H1 (cell line): ENCODE data around the gene CDKL5. TPM values are rescaled to one million over a fixed set of nuclear protein-coding genes. Genes with fewer than 3 reads are reported as not detected.

ENCODE experiments used
- CTCF ChIA-PET: fragments of 300-600 bp; sonication (Branson Sonifier 250); formaldehyde crosslinking; loops from one replicate; lab custom pipeline; 2021; ENCODE audit not compliant: partially characterized antibody; lab: Charles Lee
- POLR2A ChIA-PET: fragments of 300-600 bp; sonication (Branson Sonifier 250); formaldehyde crosslinking; loops from one replicate; lab custom pipeline; 2021; ENCODE audit warnings: inconsistent platforms; ENCODE audit not compliant: partially characterized antibody; lab: Charles Lee
- DNase-seq, 2 experiments: peaks; one replicate each; pipeline versions ENCODE4 v3.0.0 to v3.0.0-alpha.2; 2010 to 2022; ENCODE audit warnings: low spot score in 2 of 2, low read depth in 1 of 2, mixed read lengths in 1 of 2
- FAIRE-seq: peaks from 2 replicates; lab custom pipeline; 2011; peaks lifted over from hg19 to GRCh38; lab: Jason Lieb, UNC
- H2AFZ ChIP-seq: 2 replicates; pipeline ENCODE4 v1.8.1; 2012; ENCODE audit warnings: low read length, inconsistent platforms
- H2AK5ac ChIP-seq: 2 replicates; pipeline ENCODE4 v1.6.1; 2013; ENCODE audit warnings: low read depth, low read length
- H2BK120ac ChIP-seq: replicated peaks from 2 replicates; pipeline ENCODE3; 2013; ENCODE audit warnings: low read depth, low read length, inconsistent platforms
- H2BK12ac ChIP-seq: 2 replicates; pipeline ENCODE4 v1.6.1; 2013; ENCODE audit warnings: low read depth, low read length
- H2BK15ac ChIP-seq: 2 replicates; pipeline ENCODE4 v1.6.1; 2013; ENCODE audit warnings: low read length
- H2BK20ac ChIP-seq: 2 replicates; pipeline ENCODE4 v1.6.1; 2013; ENCODE audit warnings: low read length
- H2BK5ac ChIP-seq: 2 replicates; pipeline ENCODE4 v1.6.1; 2013; ENCODE audit warnings: low read depth, low read length
- H3K14ac ChIP-seq: 2 replicates; pipeline ENCODE4 v1.6.1; 2013; ENCODE audit warnings: inconsistent platforms; ENCODE audit not compliant: insufficient read length
- H3K18ac ChIP-seq: 2 replicates; pipeline ENCODE4 v1.6.1; 2013; ENCODE audit warnings: low read length; ENCODE audit errors: extremely low read depth
- H3K23ac ChIP-seq: 2 replicates; pipeline ENCODE4 v1.6.1; 2013; ENCODE audit warnings: inconsistent platforms; ENCODE audit not compliant: insufficient read length
- H3K23me2 ChIP-seq: 2 replicates; pipeline ENCODE4 v1.6.1; 2013; ENCODE audit warnings: low read depth, low read length
- H3K27ac ChIP-seq: 2 replicates; pipeline ENCODE4 v1.6.1; 2011; ENCODE audit warnings: low read depth, low read length, inconsistent platforms
- H3K27me3 ChIP-seq, 4 experiments: replicated peaks in 1 of 4; 1 replicate in 1 of 4; 2 replicates in 3 of 4; pipeline versions ENCODE4 v1.6.1 to v1.8.1; 2011 to 2013; ENCODE audit warnings: low read length in 3 of 4, mild to moderate bottlenecking in 3 of 4, inconsistent platforms in 2 of 4, mixed read lengths in 2 of 4, moderate library complexity in 1 of 4; ENCODE audit not compliant: control insufficient read depth in 3 of 4, insufficient read depth in 3 of 4; ENCODE audit errors: extremely low read depth in 1 of 4
- H3K36me3 ChIP-seq, 4 experiments: 2 replicates each; pipeline versions ENCODE4 v1.6.1 to v1.8.1; 2011 to 2013; ENCODE audit warnings: mild to moderate bottlenecking in 4 of 4, low read length in 3 of 4, moderate library complexity in 2 of 4, control low read depth in 1 of 4, inconsistent platforms in 1 of 4; ENCODE audit not compliant: insufficient read depth in 4 of 4, control insufficient read depth in 2 of 4
- H3K4ac ChIP-seq: replicated peaks from 2 replicates; pipeline ENCODE3; 2013; ENCODE audit warnings: low read length, low read depth, mixed read lengths, inconsistent platforms; ENCODE audit not compliant: insufficient read length
- H3K4me1 ChIP-seq, 4 experiments: replicated peaks in 1 of 4; 1 replicate in 1 of 4; 2 replicates in 3 of 4; pipeline versions ENCODE4 v1.6.1 to v1.8.1; 2011 to 2013; ENCODE audit warnings: low read length in 3 of 4, inconsistent platforms in 2 of 4, mixed read lengths in 1 of 4; ENCODE audit not compliant: insufficient read depth in 4 of 4, control insufficient read depth in 3 of 4
- H3K4me2 ChIP-seq, 2 experiments: 2 replicates each; pipeline versions ENCODE4 v1.6.1 to v1.8.1; 2011 to 2013; ENCODE audit warnings: low read depth in 2 of 2, low read length in 2 of 2, control low read depth in 1 of 2, inconsistent platforms in 1 of 2, mild to moderate bottlenecking in 1 of 2; ENCODE audit not compliant: insufficient read depth in 1 of 2
- H3K4me3 ChIP-seq, 4 experiments: fragments of 200-600, 300-600 bp in 1 of 4; sonication (generic), shearing (Covaris generic), sonication (Bioruptor Twin) in 1 of 4; 2 replicates each; pipeline versions ENCODE4 v1.5.1 to v1.8.1; 2011 to 2016; ENCODE audit warnings: low read length in 4 of 4, low read depth in 3 of 4, control low read depth in 2 of 4, inconsistent platforms in 2 of 4, mild to moderate bottlenecking in 2 of 4, mixed read lengths in 1 of 4, moderate library complexity in 1 of 4; ENCODE audit not compliant: insufficient read depth in 2 of 4; ENCODE audit errors: extremely low read depth in 1 of 4
- H3K56ac ChIP-seq: replicated peaks from 2 replicates; pipeline ENCODE3; 2013; ENCODE audit warnings: low read depth, mild to moderate bottlenecking, mixed read lengths, low read length, inconsistent platforms; ENCODE audit not compliant: insufficient read length
- H3K79me1 ChIP-seq: 2 replicates; pipeline ENCODE4 v1.6.1; 2013; ENCODE audit warnings: low read depth, low read length, control low read depth
- H3K79me2 ChIP-seq, 2 experiments: 2 replicates each; pipeline versions ENCODE4 v1.6.1 to v1.8.1; 2012 to 2013; ENCODE audit warnings: low read length in 2 of 2, mild to moderate bottlenecking in 2 of 2, inconsistent platforms in 1 of 2; ENCODE audit not compliant: insufficient read depth in 2 of 2, control insufficient read depth in 1 of 2
- H3K9ac ChIP-seq, 4 experiments: replicated peaks in 1 of 4; 1 replicate in 1 of 4; 2 replicates in 3 of 4; pipeline versions ENCODE4 v1.6.1 to v1.8.1; 2011 to 2013; ENCODE audit warnings: low read depth in 3 of 4, low read length in 3 of 4, control low read depth in 2 of 4, mild to moderate bottlenecking in 2 of 4, moderate library complexity in 2 of 4, inconsistent platforms in 1 of 4; ENCODE audit errors: extremely low read depth in 1 of 4
- H3K9me3 ChIP-seq, 2 experiments: 2 replicates each; pipeline versions ENCODE4 v1.6.1 to v1.8.1; 2012 to 2013; ENCODE audit warnings: mild to moderate bottlenecking in 2 of 2, moderate library complexity in 2 of 2, control low read depth in 1 of 2, inconsistent platforms in 1 of 2, low read depth in 1 of 2, low read length in 1 of 2, mixed read lengths in 1 of 2; ENCODE audit not compliant: insufficient read depth in 2 of 2
- H4K20me1 ChIP-seq, 2 experiments: replicated peaks in 1 of 2; 2 replicates each; pipeline versions ENCODE3 to v1.8.1; 2011 to 2013; ENCODE audit warnings: inconsistent platforms in 2 of 2, low read length in 2 of 2, mild to moderate bottlenecking in 1 of 2; ENCODE audit not compliant: insufficient read depth in 2 of 2, control insufficient read depth in 1 of 2
- H4K5ac ChIP-seq: 2 replicates; pipeline ENCODE4 v1.6.1; 2013; ENCODE audit warnings: low read length, low read depth, mixed read lengths, inconsistent platforms; ENCODE audit not compliant: insufficient read length
- H4K8ac ChIP-seq: 2 replicates; pipeline ENCODE4 v1.8.0; 2013; ENCODE audit warnings: mild to moderate bottlenecking, moderate library complexity, low read length, inconsistent platforms; ENCODE audit not compliant: insufficient read depth; ENCODE audit errors: extremely low read depth
- H4K91ac ChIP-seq: replicated peaks from 2 replicates; pipeline ENCODE3; 2013; ENCODE audit warnings: low read length, mixed read lengths, inconsistent platforms; ENCODE audit not compliant: insufficient read length
- CHD1 ChIP-seq: IDR thresholded peaks from 2 replicates; pipeline ENCODE4 v1.6.1; 2012; ENCODE audit warnings: low read depth, low read length, improper control_type of control experiment
- CREB1 ChIP-seq: IDR thresholded peaks from 2 replicates; pipeline ENCODE4 v1.6.1; 2012; ENCODE audit warnings: inconsistent platforms
- GABPA ChIP-seq: IDR thresholded peaks from 2 replicates; pipeline ENCODE4 v1.6.1; 2011; ENCODE audit warnings: mild to moderate bottlenecking, low read length, moderate library complexity, borderline replicate concordance; ENCODE audit not compliant: insufficient read depth
- GTF2F1 ChIP-seq: IDR thresholded peaks from 2 replicates; pipeline ENCODE4 v1.6.1; 2012; ENCODE audit warnings: low read depth, low read length, improper control_type of control experiment, borderline replicate concordance
- JUND ChIP-seq: IDR thresholded peaks from 2 replicates; pipeline ENCODE4 v1.6.1; 2011; ENCODE audit warnings: mild to moderate bottlenecking, improper control_type of control experiment, low read length
- KDM1A ChIP-seq: fragments of 200-600, 300-600 bp; sonication (generic); IDR thresholded peaks from 2 replicates; pipeline ENCODE4 v1.7.1; 2016; ENCODE audit warnings: mild to moderate bottlenecking, low read length, borderline replicate concordance
- NRF1 ChIP-seq: IDR thresholded peaks from 2 replicates; pipeline ENCODE4 v1.6.1; 2011; ENCODE audit warnings: mild to moderate bottlenecking, low read depth, low read length, improper control_type of control experiment
- RBBP5 ChIP-seq: IDR thresholded peaks from 2 replicates; pipeline ENCODE4 v1.7.1; 2012; ENCODE audit warnings: low read depth, mild to moderate bottlenecking, inconsistent platforms, low read length, moderate library complexity, borderline replicate concordance
- RXRA ChIP-seq: IDR thresholded peaks from 2 replicates; pipeline ENCODE4 v1.6.1; 2011; ENCODE audit warnings: low read depth, mild to moderate bottlenecking, low read length, moderate library complexity; ENCODE audit not compliant: insufficient read depth
- SAP30 ChIP-seq: fragments of 300-600 bp; sonication (generic); IDR thresholded peaks from 2 replicates; pipeline ENCODE4 v1.7.1; 2012; ENCODE audit warnings: low read length, moderate library complexity, mild to moderate bottlenecking, inconsistent platforms; ENCODE audit not compliant: insufficient read depth, insufficient replicate concordance
- TAF1 ChIP-seq: IDR thresholded peaks from 2 replicates; pipeline ENCODE4 v1.6.1; 2011; ENCODE audit warnings: mild to moderate bottlenecking, low read depth, low read length
- TAF7 ChIP-seq: optimal IDR thresholded peaks from 2 replicates; pipeline ENCODE3; 2011; ENCODE audit warnings: low read depth, mild to moderate bottlenecking, inconsistent platforms, low read length, moderate library complexity, borderline replicate concordance
- TEAD4 ChIP-seq: IDR thresholded peaks from 2 replicates; pipeline ENCODE4 v1.6.1; 2012; ENCODE audit warnings: low read depth, low read length, inconsistent platforms, mixed read lengths
- YY1 ChIP-seq: IDR thresholded peaks from 2 replicates; pipeline ENCODE4 v1.6.1; 2011; ENCODE audit warnings: low read depth, mild to moderate bottlenecking, low read length
- WGBS, 2 experiments: shearing (Covaris generic) in 1 of 2; methylation state at CpG; one replicate each; pipeline versions ENCODE4 v1.1.6 to v1.1.7; 2013 to 2015; ENCODE audit warnings: low lambda C conversion rate in 2 of 2, mixed read lengths in 2 of 2, inconsistent platforms in 1 of 2, low coverage in 1 of 2, missing lambda C conversion rate in 1 of 2; ENCODE audit not compliant: insufficient replicate concordance in 2 of 2, insufficient coverage in 1 of 2, insufficient read length in 1 of 2; ENCODE audit errors: extremely low coverage in 1 of 2, missing lambda C conversion rate in 1 of 2; 5-methylcytosine and 5-hydroxymethylcytosine counted together
- polyA plus RNA-seq, 7 experiments: library from polyadenylated mRNA; depleted of rRNA in 3 of 7; stranded (reverse) in 5 of 7; unstranded in 2 of 7; fragments of >200 nt in 5 of 7; fragments of 200-250 nt in 2 of 7; gene quantifications; 1 replicate in 5 of 7; 2 replicates in 1 of 7; 4 replicates in 1 of 7; pipeline versions ENCODE4 v1.2.1 to v1.2.3, GENCODE V29; 2011 to 2013; ENCODE audit warnings: missing spikeins in 2 of 7, mixed read lengths in 2 of 7
- total RNA-seq: library from RNA; stranded (reverse); fragmentation: NEBNext Ultra II Directional; extraction: Animal tissue kit (Norgen Biotek cat#: 25700); gene quantifications from 2 replicates; pipeline ENCODE4 v1.2.1, GENCODE V29; 2021
- TF ChIP-seq, protein P1 (sequence below): IDR thresholded peaks from 2 replicates; pipeline ENCODE4 v1.6.1; 2012; ENCODE audit warnings: inconsistent platforms

Gene CDKL5
- total and polyA plus RNA-seq, 2 of the 8 experiments (the other 6 are each of a cell fraction or from before 2014, with no cell fraction given), result 5.5 to 15.6 TPM

- H3K79me2 ChIP-seq, result no peaks in the 10 kb centered on the region
- no peak overlapping the region for H2AK5ac ChIP-seq
- no peak overlapping the region for H3K4ac ChIP-seq
- H3K27me3 ChIP-seq, result no peaks in the 10 kb centered on the region
- H3K14ac ChIP-seq, result no peak overlapping the region
- ChIA-PET POLR2A (interaction anchor here (0.6 kb wide), 1 partner anchor 750 kb away, joined by 3 read pairs; no protein-coding TSS in a partner anchor), CTCF (interaction anchor here (2.2 kb wide), 1 partner anchor 16 kb away, joined by 7 read pairs; no protein-coding TSS in a partner anchor)
- no peaks in the 10 kb centered on the region for H3K79me1 ChIP-seq
- H3K4me3 ChIP-seq, result no peak overlapping the region
- no peaks in the 10 kb centered on the region for H3K4me1 ChIP-seq
- no peak overlapping the region for H4K8ac ChIP-seq
- no peak overlapping the region for H3K23ac ChIP-seq
- no peak overlapping the region for H3K4me2 ChIP-seq
- no peak overlapping the region for H4K5ac ChIP-seq
- no peak overlapping the region for H2BK12ac ChIP-seq
- no peak overlapping the region for H2BK20ac ChIP-seq
- H2AFZ ChIP-seq, result no peak overlapping the region
- no peak overlapping the region for H2BK120ac ChIP-seq
- DNase-seq (no peak), FAIRE-seq (no peak)
- H3K18ac ChIP-seq, result no peak overlapping the region
- no peak overlapping the region for H4K91ac ChIP-seq
- H3K9ac ChIP-seq, result no peak overlapping the region
- H2BK15ac ChIP-seq, result no peak overlapping the region
- H3K36me3 ChIP-seq, result no peaks in the 10 kb centered on the region
- no peak overlapping the region for H3K27ac ChIP-seq
- no peak overlapping the region for H3K56ac ChIP-seq
- H3K23me2 ChIP-seq, result no peaks in the 10 kb centered on the region
- no peaks in the 10 kb centered on the region for H4K20me1 ChIP-seq
- no peak overlapping the region for H2BK5ac ChIP-seq
- 98% methylated on average over 4 of the region's 4 CpGs; no CpG with 5 or more reads in 1 of the 2 experiments for WGBS, 2 experiments
- no peaks in the 10 kb centered on the region for H3K9me3 ChIP-seq
- TF ChIP-seq RBBP5, result no peak
- TF ChIP-seq, protein P1, sequence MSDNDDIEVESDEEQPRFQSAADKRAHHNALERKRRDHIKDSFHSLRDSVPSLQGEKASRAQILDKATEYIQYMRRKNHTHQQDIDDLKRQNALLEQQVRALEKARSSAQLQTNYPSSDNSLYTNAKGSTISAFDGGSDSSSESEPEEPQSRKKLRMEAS, result no peak
- no peak for TF ChIP-seq TAF1
- no peak for TF ChIP-seq JUND
- TF ChIP-seq CHD1, result no peak
- no peak for TF ChIP-seq TAF7
- TF ChIP-seq GABPA, result no peak
- no peak for TF ChIP-seq CREB1
- TF ChIP-seq GTF2F1, result no peak
- TF ChIP-seq YY1, result no peak
- TF ChIP-seq KDM1A, result no peak
- TF ChIP-seq SAP30, result no peak
- no peak for TF ChIP-seq TEAD4
- no peak for TF ChIP-seq NRF1
- no peak for TF ChIP-seq RXRA
Measured at GRCh38 chrX:18692541-18692940, 267.1 kb downstream of the CDKL5 start.
